NCI-H2196 (cell line): Measurements from ENCODE around the gene COL6A3.

Experiments used
- DNase-seq: peaks from one replicate; lab custom pipeline; 2025; ENCODE audit not compliant: unreplicated experiment; lab: John Stamatoyannopoulos, UW

The COL6A3 gene

DNA sequence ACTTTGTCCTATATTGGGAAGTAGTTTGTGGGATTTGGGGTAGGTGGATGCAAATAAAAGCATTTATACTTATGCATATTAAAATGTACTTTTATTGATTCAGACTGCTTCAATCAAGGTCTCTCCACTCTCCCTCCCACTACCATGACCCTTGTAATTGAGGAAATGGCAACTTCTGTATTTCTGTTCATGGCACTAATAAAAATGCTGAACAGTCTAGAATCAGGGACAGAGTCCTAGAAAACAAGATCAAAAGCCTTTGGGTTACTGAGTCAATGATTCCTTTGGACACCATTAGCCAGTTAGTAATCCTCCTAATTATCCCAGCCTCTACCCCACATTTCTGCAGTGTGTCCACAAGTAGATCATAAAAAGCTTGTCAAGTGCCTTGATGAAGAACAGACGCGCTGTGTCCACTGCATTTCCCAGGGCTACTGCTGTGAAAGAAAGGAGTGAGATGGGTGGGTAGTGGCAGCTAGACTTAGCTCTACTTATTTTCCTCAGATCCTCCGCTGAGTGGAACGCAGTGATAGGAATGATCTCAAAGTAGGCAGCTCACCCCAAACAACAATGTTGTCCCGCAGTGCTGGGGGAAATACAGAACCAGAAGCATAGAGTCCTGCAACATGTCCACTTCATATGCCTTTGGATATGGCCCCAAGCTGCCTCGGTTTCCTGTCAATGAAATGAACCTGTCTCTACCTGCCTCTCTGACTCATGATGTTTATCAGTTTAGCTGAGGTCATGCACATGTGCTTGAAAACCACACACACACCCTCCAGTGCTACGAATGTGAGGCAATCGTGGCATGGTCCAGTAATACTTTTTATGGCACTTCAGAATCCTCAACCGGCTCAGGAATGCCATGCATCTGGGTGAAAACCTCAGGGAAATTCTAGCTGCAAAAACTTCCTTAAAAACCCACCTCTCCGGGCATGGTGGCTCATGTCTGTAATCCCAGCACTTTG lies 115.5 kb downstream of the COL6A3 start:
- DNase-seq: peak; percentile 50

DNA sequence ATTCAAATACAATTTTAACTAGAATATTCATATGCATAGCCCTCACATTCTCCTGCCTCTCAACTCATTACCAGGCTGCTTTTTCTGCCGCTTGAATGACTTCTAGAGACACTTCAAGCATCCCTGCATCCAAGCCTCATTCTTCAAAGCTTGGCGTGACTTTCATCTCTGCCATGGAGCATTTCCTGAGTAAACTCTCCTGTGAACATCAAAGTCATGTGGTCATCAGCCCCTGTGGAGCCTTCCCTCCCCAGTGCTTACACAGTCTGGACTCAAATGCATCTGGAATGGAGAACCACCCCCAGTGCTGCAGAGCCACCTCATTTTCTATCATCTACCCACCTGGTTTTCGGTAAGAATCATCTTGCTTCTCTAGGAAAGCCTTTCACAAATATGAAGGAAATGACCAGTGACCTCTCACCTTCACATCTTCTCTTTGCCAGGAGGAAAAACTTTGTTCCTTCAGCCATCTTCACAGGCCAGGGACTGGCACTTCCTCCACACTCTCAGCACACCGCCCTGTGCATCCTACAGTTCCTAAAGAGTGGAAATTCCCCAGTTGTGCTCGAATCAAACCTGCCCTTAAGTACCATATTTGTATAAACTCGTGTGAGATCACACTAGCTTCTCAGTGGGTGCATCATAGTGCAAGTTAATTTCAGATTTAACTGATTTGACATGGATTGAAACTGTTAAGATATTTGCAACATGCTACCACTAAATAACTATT lies 116.4 kb downstream of the COL6A3 start:
- no peak for DNase-seq

- DNase-seq: no peak
Observed at GRCh38 chr2:237296756-237297155, 117.2 kb downstream of the COL6A3 start.

- no peak for DNase-seq
Observed at GRCh38 chr2:237295889-237296480, 118.0 kb downstream of the COL6A3 start.

DNA sequence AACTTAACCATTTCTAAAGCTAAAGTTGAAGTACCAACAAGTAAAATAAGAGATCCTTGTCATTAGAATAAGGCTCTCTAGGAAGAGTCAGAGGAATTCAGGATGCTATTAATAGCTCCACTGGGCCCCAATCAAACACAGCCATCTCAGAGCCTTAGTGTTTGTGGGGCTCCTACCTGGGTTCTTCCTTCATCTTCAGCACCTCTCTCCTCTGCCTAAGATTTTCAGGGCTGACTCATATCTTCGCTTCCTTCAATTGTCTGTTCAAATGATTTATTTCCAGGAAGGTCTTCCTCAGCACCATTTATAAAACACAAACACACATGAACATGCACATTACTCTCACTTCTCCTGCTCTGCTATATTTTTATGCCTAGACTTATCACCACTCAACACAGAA lies 119.5 kb downstream of the COL6A3 start:
- no peak for DNase-seq

DNA sequence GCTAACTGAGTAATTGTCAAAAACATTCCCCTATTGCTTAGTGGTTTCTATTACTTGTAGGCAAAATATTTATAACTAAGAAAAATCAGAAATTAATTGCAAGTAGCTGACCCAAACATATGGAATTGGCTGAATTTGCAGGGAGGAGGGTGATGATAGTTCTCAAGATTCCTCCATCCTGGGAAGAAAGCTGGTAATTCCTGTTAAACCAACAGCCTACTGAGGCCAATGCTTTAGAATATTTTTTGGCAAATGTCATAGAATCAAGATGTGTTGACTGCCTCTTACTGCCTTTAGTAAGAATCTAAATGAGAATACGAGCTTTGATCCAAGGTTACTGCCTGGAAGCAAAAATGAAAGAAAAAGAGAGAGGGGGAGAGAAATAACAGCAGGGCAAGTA lies 120.0 kb downstream of the COL6A3 start:
- DNase-seq: no peak

- DNase-seq: peak; percentile 93
Observed at GRCh38 chr2:237291138-237291792, 122.7 kb downstream of the COL6A3 start.

GRCh38 chr2:237290261-237290660 lies 123.7 kb downstream of the COL6A3 start:
- DNase-seq: no peak

- no peak for DNase-seq
Observed at GRCh38 chr2:237289139-237289538, 124.8 kb downstream of the COL6A3 start.

DNA sequence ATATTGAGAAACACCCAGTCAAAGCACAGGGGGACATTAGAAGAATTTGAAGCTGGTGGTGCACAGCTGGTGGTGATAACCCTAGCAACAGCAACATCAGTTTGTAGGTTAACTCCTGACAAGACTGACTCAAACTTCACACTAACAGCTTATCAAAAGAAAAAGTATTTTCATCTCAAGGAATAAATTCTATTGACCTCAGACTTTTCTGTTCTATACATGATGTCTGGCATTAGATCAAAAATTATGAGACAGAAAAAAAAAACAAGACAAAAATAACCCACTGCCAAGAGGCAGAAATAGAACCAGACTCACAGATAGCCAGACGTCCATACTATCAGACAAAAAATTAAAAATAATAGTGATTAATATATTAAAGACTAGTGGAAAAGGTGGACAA lies 126.1 kb downstream of the COL6A3 start:
- DNase-seq: no peak

GRCh38 chr2:237283131-237283928 lies 130.6 kb downstream of the COL6A3 start:
- no peak for DNase-seq

GRCh38 chr2:237282568-237283128 lies 131.3 kb downstream of the COL6A3 start:
- DNase-seq: no peak

GRCh38 chr2:237281836-237282306 lies 132.1 kb downstream of the COL6A3 start:
- peak; percentile 21 for DNase-seq

DNA sequence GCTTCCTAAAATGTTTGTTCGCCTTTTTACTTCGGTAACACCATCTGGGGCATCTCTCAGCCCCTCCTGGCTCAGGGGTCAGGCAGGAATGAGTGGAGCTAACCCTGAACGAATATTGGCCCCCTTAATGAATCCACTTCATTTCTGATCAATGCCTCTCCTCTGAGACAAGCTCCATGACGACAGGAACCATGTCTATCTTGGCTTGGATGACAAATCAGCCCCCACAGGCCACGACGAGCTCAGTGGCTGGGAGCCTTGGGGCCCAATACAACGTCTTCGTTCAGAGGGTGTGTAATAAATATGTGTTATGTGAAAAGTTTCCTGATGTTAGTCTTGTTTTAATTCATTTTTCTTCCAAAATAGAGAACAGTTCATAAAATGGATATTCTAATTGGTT lies 133.0 kb downstream of the COL6A3 start:
- no peak for DNase-seq

- no peak for DNase-seq
Observed at GRCh38 chr2:237280229-237280628, 133.7 kb downstream of the COL6A3 start.

DNA sequence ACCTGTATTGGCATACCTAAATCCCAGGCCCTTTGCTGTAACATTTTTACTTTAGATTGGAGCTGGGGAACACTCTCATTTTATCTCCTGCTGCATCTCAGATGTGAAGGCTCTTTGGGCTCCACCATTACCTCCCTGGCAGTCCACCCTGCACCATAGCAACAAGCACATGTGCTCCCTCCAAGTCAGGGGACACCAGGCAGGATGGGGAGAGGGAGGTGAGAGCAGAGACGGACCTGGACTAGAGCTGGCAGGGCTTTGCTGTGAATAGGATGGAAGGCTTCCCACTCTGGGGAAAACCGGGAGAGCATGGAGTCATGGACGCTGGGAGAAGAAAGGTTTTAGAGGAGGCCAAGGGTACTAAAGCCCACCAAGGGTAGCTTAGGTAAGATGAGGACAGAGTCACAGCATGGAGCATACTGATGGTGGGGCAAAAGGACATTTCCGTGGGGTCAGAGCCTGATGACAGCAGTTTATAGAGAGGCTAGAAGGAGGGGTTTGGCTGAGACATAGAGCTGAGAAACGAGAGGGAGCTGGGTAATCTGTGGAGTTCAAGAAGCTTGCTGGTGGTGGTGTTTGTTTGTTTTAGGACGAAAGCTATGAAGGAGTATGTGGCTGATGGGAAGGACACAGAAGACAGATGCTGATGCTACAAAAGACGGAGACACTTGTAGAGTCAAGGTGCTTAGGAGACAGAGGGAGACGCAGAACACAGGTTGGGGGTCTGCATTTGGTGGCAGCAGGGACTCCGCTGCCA lies 134.8 kb downstream of the COL6A3 start:
- DNase-seq: no peak

DNA sequence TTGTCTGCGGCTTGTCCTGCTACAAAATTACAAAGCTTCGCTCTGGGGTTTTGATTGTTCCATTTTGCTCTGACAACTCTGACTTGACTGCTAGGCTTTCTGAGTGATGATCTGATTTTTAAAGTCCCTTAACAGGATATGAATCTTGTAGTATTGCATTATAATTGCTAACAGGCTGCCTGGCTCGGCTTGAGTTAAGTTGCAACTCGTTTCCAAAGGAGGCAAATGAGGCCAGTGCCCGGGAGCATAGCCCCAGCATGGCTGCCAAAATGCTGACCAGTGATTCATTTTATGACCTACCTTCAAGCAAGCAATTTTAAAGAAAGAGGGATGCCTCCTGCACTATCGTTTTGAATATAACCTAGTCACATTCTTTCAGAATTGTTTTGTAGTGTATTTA lies 135.4 kb downstream of the COL6A3 start:
- DNase-seq: no peak

GRCh38 chr2:237276716-237277490 lies 137.1 kb downstream of the COL6A3 start:
- no peak for DNase-seq
